ENCODE data around the gene UBR3. TPM values are rescaled to one million over a fixed set of nuclear protein-coding genes. Genes with fewer than 3 reads are reported as not detected.

Gene UBR3
- total and polyA plus RNA-seq, 2 of the 4 experiments (the other 2 are of a cell fraction) = 10.0 to 33.9 TPM

DNA sequence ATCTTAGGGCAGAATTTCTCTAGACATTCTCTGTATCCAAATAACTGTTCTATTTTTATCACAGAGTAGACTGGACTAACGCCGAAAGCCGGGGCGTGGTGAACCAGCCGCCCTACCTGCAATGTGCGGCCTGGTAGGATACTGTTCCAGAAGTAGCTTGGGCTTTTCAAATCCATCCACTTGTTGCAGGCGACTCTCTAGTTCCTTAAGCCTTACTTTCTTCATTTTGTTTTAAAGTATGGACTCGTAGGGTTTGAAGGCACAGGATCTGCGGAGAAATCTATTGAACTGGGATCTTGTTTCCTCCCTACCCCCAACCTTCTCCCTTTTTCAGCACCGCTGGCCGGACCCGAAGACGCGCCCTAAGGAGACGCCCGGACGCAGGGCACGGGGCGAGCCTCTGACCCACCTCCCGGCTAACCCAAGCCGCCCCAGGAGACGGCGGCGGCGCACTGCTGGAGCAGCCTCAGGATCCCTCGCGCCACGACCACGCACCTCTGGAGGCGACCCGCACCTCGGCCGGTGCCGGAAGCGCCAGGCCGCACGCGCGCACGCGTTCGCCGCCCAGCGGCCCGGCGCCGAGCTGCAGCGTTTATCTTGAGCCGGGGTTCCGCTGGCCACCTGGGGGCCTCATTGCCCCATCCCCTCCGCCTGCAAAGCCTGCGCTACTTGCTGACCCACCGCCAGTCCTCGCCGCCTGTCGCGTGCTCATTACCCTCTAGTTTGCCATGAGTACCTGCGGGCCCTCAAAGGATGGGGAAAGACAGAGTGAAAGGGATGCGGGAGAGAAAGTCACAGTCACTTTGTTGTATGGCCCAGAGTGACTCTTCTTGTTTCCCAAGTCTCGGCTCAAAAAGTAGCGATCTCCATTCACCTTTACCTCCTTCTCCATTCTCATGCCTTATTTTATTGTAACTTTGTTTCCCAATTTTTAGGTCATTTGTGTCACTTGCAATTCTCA is 2.6 kb upstream of the UBR3 start, which contains the start of gene METTL5 (continued):
- TF ChIP-seq, protein P1, sequence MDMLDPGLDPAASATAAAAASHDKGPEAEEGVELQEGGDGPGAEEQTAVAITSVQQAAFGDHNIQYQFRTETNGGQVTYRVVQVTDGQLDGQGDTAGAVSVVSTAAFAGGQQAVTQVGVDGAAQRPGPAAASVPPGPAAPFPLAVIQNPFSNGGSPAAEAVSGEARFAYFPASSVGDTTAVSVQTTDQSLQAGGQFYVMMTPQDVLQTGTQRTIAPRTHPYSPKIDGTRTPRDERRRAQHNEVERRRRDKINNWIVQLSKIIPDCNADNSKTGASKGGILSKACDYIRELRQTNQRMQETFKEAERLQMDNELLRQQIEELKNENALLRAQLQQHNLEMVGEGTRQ (IDR thresholded peaks at IDR 0.05; ENCODE audit: low read depth, low read length) = no peak
- no peak for TF ChIP-seq POLR2A (IDR thresholded peaks at IDR 0.05; ENCODE audit: low read depth, low read length)
- TF ChIP-seq SMC3 (IDR thresholded peaks at IDR 0.05; ENCODE audit: low read depth, low read length) = peak; percentile 54
